ENCODE measurements around the gene FA2H. TPM values are rescaled to one million over a fixed set of nuclear protein-coding genes. Genes with fewer than 3 reads are reported as not detected.

FA2H gene
- total and polyA plus RNA-seq, 10 of the 15 experiments (the other 5 are each of a cell fraction or from before 2014, with no cell fraction given) = 0.05 to 0.73 (median 0.51) TPM; not detected in 3

- TF ChIP-seq ATF3 (IDR thresholded peaks at IDR 0.05; ENCODE audit: borderline replicate concordance, extremely low read depth, low read depth, low read length) (no peak), ELK1 (IDR thresholded peaks at IDR 0.05; ENCODE audit: low read depth, low read length) (no peak), USF1 (IDR thresholded peaks at IDR 0.05; ENCODE audit: borderline replicate concordance, extremely low read length, insufficient read depth, low read depth, low read length) (no peak), ETV6 (conservative IDR thresholded peaks at IDR 0.05 in 1 of 2, IDR thresholded peaks at IDR 0.05 in 1 of 2; ENCODE audit: borderline replicate concordance in 1 of 2, low read depth in 1 of 2) (no peak), ZNF592 (IDR thresholded peaks at IDR 0.05) (no peak)
Measured at GRCh38 chr16:74673876-74674275, 100.7 kb downstream of the FA2H start (continued).
